ENCODE measurements around the gene FAM50B. TPM values are rescaled to one million over a fixed set of nuclear protein-coding genes. Genes with fewer than 3 reads are reported as not detected.

FAM50B gene
- total and polyA plus RNA-seq, 2 of the 13 experiments (the other 11 are each of a cell fraction or from before 2014, with no cell fraction given) = 0.05 TPM; not detected in 1

GRCh38 chr6:3861424-3861823 is 12.3 kb downstream of the FAM50B start (continued):
- no peak for TF ChIP-seq HOXA7 (CRISPR knock-in tag; IDR thresholded peaks at IDR 0.05)
- no peak for TF ChIP-seq ZNF33A (CRISPR knock-in tag; IDR thresholded peaks at IDR 0.05; ENCODE audit: borderline replicate concordance)
- no peak for TF ChIP-seq CHD2 (IDR thresholded peaks at IDR 0.05; ENCODE audit: low read depth, low read length)
- TF ChIP-seq ZNF724P (CRISPR knock-in tag; IDR thresholded peaks at IDR 0.05; ENCODE audit: borderline replicate concordance) = no peak
- TF ChIP-seq ELF4 (CRISPR knock-in tag; IDR thresholded peaks at IDR 0.05; ENCODE audit: borderline replicate concordance) = no peak
- no peak for TF ChIP-seq FOXP4 (CRISPR knock-in tag; IDR thresholded peaks at IDR 0.05)
- no peak for TF ChIP-seq ZNF747 (CRISPR knock-in tag; IDR thresholded peaks at IDR 0.05; ENCODE audit: borderline replicate concordance)
- TF ChIP-seq ZNF891 (CRISPR knock-in tag; IDR thresholded peaks at IDR 0.05) = no peak
- TF ChIP-seq HNF4A (CRISPR knock-in tag; IDR thresholded peaks at IDR 0.05) = no peak
- no peak for TF ChIP-seq ZNF782 (CRISPR knock-in tag; IDR thresholded peaks at IDR 0.05; ENCODE audit: borderline replicate concordance)
- TF ChIP-seq ZNF414 (CRISPR knock-in tag; IDR thresholded peaks at IDR 0.05) = no peak
- TF ChIP-seq ZNF382 (CRISPR knock-in tag; IDR thresholded peaks at IDR 0.05; ENCODE audit: borderline replicate concordance) = no peak

All from HepG2 (cell line).